ENCODE measurements around the gene LGR6.

GRCh38 chr1:202152399-202152798 is 41.2 kb upstream of the LGR6 start:
- TF ChIP-seq POLR2A (IDR thresholded peaks at IDR 0.05) = no peak
- TF ChIP-seq CTCF (IDR thresholded peaks at IDR 0.05) = no peak

Data from testis (tissue), 2 donors.